Regular cardiac myocyte (primary cell): ENCODE results near the gene MTHFD1. TPM values are rescaled to one million over a fixed set of nuclear protein-coding genes. Genes with fewer than 3 reads are reported as not detected.

ENCODE experiments used
- total RNA-seq: library from RNA; depleted of rRNA; stranded (reverse); fragments of >200 nt; gene quantifications from 2 replicates; pipeline ENCODE4 v1.2.3, GENCODE V29; 2014

The MTHFD1 gene
- total RNA-seq, result 32.4 and 92.6 TPM in 2 replicates

DNA sequence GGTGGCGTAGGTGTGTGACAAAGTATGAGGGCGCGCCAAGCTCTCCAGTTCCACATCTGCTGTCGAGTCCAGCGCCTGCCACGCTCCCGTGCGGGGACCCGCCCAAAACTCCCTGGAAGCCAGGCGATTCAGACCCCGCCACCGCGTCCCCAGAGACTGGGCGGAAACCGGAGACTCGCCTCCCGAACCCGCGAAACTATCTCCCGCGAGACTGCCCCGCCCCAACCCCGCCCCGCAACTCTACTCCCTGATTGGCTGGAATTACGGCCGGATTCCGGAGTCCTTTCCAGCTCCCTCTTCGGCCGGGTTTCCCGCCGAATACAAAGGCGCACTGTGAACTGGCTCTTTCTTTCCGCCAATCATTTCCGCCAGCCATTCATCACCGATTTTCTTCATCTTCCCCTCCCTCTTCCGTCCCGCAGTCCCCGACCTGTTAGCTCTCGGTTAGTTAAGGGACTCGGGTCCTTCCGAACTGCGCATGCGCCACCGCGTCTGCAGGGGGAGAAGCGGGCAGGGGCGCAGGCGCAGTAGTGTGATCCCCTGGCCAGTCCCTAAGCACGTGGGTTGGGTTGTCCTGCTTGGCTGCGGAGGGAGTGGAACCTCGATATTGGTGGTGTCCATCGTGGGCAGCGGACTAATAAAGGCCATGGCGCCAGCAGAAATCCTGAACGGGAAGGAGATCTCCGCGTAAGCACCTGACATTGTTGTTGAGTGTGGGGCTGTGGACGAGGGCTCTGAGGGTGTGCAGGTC lies at the start of gene MTHFD1:
TSS of gene MTHFD1 (plus strand) at position 572 of the 751 bp plus-strand sequence. CDS start at position 647, 75 bp downstream.

DNA sequence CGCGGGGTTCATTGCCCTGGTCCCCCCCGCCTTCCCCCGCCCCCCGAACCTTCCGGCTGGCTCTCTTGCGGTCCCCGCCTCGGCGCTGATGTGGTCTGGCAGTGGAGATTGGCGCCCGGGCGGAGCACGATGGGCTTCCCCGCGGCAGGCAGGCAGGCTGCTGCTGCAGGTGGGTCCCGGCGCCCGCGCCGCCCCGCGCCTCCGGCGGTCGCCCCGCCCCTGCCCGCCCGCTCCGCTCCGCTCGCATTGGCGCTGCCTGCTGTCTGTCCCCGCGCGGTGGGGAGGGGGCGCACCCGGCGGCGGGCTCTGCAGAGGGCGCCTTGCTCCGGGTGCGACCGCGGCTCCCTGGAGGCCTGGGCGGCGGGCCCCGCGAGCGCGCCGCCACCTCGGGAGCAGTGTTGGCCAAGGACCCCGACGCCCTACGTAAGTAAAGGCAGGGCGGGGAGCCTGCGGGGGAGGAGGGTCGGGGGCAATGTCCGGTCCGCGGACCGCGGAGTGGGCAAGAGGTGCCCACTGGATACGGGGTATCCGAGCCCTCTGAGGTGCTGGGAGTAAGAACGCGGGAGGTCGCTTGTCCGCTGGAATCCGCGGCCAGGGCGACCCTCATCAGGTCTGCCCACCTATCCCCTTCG lies 77.2 kb downstream of the MTHFD1 start, which contains the start of gene AKAP5:
TSS of gene AKAP5 (plus strand) at position 309 of the 632 bp plus-strand sequence. CDS start 2,896 bp downstream, outside the sequence.

DNA sequence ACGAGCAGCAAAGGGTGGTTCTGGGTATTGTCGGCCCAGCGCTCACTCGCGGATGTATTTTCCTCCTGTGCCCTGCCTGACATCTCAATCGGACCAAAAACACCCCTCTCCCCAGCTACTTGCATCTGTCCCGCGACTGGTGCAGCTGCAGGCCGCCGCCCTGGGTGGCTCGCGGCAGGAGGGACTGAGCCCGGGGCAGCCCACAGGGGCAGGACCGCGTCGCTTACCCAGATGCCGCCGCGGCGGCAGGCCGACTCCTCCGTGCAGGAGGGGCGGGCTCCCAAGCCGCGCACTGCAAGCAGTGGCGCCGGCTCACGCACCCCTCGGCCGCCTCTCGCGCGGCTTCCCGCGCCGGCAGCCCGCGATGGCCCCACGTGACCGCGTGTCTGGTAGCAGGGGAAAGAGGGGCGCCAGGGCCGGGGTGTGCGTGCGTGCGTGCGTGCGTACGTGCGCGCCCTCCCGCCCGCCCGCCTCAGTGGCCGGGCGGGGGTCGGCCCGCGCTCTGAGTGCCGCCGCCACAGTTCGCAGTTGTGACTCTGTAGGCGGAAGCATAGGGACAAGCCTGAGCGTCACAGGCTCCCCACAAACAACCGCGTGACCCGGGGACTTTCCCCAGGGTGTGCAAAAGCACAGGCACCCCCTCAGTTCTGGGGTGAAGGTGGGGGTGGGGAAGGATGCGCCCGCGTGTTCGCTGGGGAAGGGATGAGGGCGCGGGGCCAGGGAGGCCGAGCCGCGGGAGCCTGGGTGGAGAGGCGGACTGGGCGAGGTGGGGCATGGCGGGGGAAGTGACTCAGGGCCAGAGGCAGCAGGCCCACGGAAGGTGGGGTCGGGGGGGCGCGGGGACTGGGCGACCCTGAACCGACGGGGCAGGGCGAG lies 115.5 kb downstream of the MTHFD1 start, which contains the start of gene ZBTB25:
TSS of gene ZBTB25 (minus strand) at position 405 of the 876 bp plus-strand sequence. CDS start 13,305 bp downstream, outside the sequence.

DNA sequence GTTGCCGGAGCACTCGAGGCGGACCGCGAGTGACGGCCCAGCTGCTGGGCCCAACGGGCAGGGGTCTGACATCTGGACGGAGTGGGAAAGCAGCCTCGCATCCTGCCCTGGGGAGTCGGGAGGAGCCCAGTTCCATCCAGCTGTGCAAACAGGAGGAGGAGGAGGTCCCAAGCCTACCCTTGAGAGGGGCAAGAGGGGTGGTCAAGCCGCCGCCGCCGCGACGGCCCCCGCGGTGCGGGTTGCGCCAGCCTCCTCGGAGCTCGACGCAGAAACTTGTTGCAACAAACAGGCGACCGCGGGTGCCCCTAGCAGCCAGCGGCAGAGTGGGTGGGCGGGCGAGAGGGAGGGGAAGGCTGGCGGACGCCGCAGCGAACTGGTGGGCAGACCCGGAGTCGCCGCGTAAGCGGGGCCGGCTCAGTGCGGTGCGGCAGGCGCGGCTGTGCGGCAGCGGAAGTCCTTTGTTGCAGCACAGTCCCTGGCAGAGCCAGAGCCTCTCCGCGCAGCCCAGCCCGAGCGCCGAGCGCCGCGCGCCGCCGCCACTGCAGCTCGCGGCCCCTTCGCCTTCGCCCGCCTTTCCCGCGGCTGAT lies 116.2 kb downstream of the MTHFD1 start, which contains the start of gene ZBTB1:
TSS of gene ZBTB1 (plus strand) at position 461 of the 587 bp plus-strand sequence. CDS start 16,735 bp downstream, outside the sequence.

Other genes with a start within 250 kb of the MTHFD1 start
- under 0.01 and 0.19 TPM in 2 replicates for gene ESR2, start 94.0 kb upstream of the MTHFD1 start, total RNA-seq
- gene AKAP5, start 77.1 kb downstream of the MTHFD1 start, total RNA-seq, result 0.56 and 0.58 TPM in 2 replicates
- gene ZBTB25, start 115.5 kb downstream of the MTHFD1 start, total RNA-seq, result 4.0 and 7.6 TPM in 2 replicates
- gene ZBTB1, start 116.4 kb downstream of the MTHFD1 start, total RNA-seq, result 40.8 and 60.9 TPM in 2 replicates
- gene HSPA2, start 152.4 kb downstream of the MTHFD1 start, total RNA-seq, result 2.3 and 5.9 TPM in 2 replicates
- gene PPP1R36, start 161.6 kb downstream of the MTHFD1 start, total RNA-seq, result 0.19 and 0.28 TPM in 2 replicates